Endothelial cell of umbilical vein (primary cell): ENCODE measurements around the gene ITPRIP. TPM values are rescaled to one million over a fixed set of nuclear protein-coding genes. Genes with fewer than 3 reads are reported as not detected.

Source experiments
- BruUV-seq: library from RNA; stranded (reverse); fragments of 400-500 nt; replicated peaks from 2 replicates; lab custom pipeline; 2021; lab: Mats Ljungman, UMichigan
- CTCF ChIA-PET: fragments of 300-600, 350-600 bp; sonication (Branson Sonifier 250); formaldehyde crosslinking; loops from one replicate; lab custom pipeline; 2021; ENCODE audit warnings: antibody characterized with exemption, inconsistent platforms; lab: Charles Lee
- POLR2A ChIA-PET: fragments of 300-600, 350-600 bp; sonication (Branson Sonifier 250); formaldehyde crosslinking; loops from one replicate; lab custom pipeline; 2021; ENCODE audit warnings: antibody characterized with exemption, inconsistent platforms; lab: Charles Lee
- DNase-seq: peaks from one replicate; pipeline ENCODE4 v3.0.0-alpha.2; 2011; ENCODE audit warnings: low read depth, low spot score
- FAIRE-seq: peaks from 2 replicates; lab custom pipeline; 2011; peaks lifted over from hg19 to GRCh38; lab: Jason Lieb, UNC
- H2AFZ ChIP-seq: 2 replicates; pipeline ENCODE4 v1.6.0; 2012; ENCODE audit warnings: low read depth, low read length, control low read depth, inconsistent platforms
- H3K27ac ChIP-seq: 2 replicates; pipeline ENCODE4 v1.5.1; 2011; ENCODE audit warnings: low read depth, mild to moderate bottlenecking, control low read depth, low read length, moderate library complexity; ENCODE audit not compliant: insufficient read depth
- H3K27me3 ChIP-seq, 2 experiments: 2 replicates each; pipeline versions ENCODE4 v1.6.0 to v1.6.1; 2011; ENCODE audit warnings: low read length in 2 of 2, mixed read lengths in 1 of 2; ENCODE audit not compliant: control insufficient read depth in 2 of 2, insufficient read depth in 2 of 2
- H3K36me3 ChIP-seq, 2 experiments: 2 replicates in 1 of 2; 3 replicates in 1 of 2; pipeline ENCODE4 v1.5.1; 2011; ENCODE audit warnings: low read length in 2 of 2, mild to moderate bottlenecking in 1 of 2, moderate library complexity in 1 of 2; ENCODE audit not compliant: control insufficient read depth in 2 of 2, insufficient read depth in 2 of 2; ENCODE audit errors: extremely low read depth in 1 of 2
- H3K4me1 ChIP-seq: 3 replicates; pipeline ENCODE4 v1.5.1; 2011; ENCODE audit warnings: mild to moderate bottlenecking, low read length; ENCODE audit not compliant: control insufficient read depth, insufficient read depth; ENCODE audit errors: extremely low read depth
- H3K4me2 ChIP-seq: 2 replicates; pipeline ENCODE4 v1.6.1; 2011; ENCODE audit warnings: low read length, control low read depth, mixed read lengths; ENCODE audit not compliant: insufficient read depth
- H3K4me3 ChIP-seq, 3 experiments: fragments of 200-600 bp in 1 of 3; sonication (generic), shearing (Covaris generic) in 1 of 3; replicated peaks in 1 of 3; 2 replicates each; pipeline ENCODE4 v1.5.1; 2011 to 2016; ENCODE audit warnings: control low read depth in 3 of 3, low read length in 3 of 3, mild to moderate bottlenecking in 2 of 3, inconsistent platforms in 1 of 3, low read depth in 1 of 3, moderate library complexity in 1 of 3; ENCODE audit not compliant: insufficient read depth in 1 of 3
- H3K79me2 ChIP-seq: 2 replicates; pipeline ENCODE4 v1.6.0; 2012; ENCODE audit warnings: low read length, inconsistent platforms; ENCODE audit not compliant: control insufficient read depth, insufficient read depth
- H3K9ac ChIP-seq: replicated peaks from 2 replicates; pipeline ENCODE3; 2011; ENCODE audit warnings: low read length, control low read depth; ENCODE audit not compliant: insufficient read depth; ENCODE audit errors: extremely low read depth
- H3K9me1 ChIP-seq: replicated peaks from 3 replicates; pipeline ENCODE4 v1.6.0; 2011; ENCODE audit warnings: mild to moderate bottlenecking, low read length; ENCODE audit not compliant: control insufficient read depth, insufficient read depth; ENCODE audit errors: extremely low read depth
- H3K9me3 ChIP-seq: replicated peaks from 2 replicates; pipeline ENCODE4 v1.5.1; 2012; ENCODE audit warnings: low read length, inconsistent platforms; ENCODE audit not compliant: control insufficient read depth, insufficient read depth
- H4K20me1 ChIP-seq: replicated peaks from 2 replicates; pipeline ENCODE3; 2011; ENCODE audit warnings: mild to moderate bottlenecking, low read length; ENCODE audit not compliant: control insufficient read depth, insufficient read depth; ENCODE audit errors: extremely low read depth
- CTCF ChIP-seq, 2 donors: IDR thresholded peaks; 1 replicate in 1 of 2; 2 replicates in 1 of 2; pipeline ENCODE4 v1.5.1; 2011; ENCODE audit warnings: low read length in 2 of 2, mild to moderate bottlenecking in 2 of 2, moderate library complexity in 2 of 2, control low read depth in 1 of 2, inconsistent platforms in 1 of 2, low read depth in 1 of 2; ENCODE audit not compliant: insufficient read depth in 1 of 2; ENCODE audit errors: extremely low read depth in 1 of 2
- EZH2 ChIP-seq: IDR thresholded peaks from 2 replicates; pipeline ENCODE4 v1.6.1; 2012; ENCODE audit warnings: borderline replicate concordance, low read depth, mild to moderate bottlenecking, moderate library complexity, low read length, inconsistent platforms; ENCODE audit not compliant: severe bottlenecking
- FOS ChIP-seq: IDR thresholded peaks from 2 replicates; pipeline ENCODE4 v1.6.1; 2011; ENCODE audit warnings: mild to moderate bottlenecking, low read length, moderate library complexity, borderline replicate concordance; ENCODE audit not compliant: insufficient read depth
- GATA2 ChIP-seq: IDR thresholded peaks from 2 replicates; pipeline ENCODE4 v1.7.0; 2011; ENCODE audit warnings: low read depth, mild to moderate bottlenecking, moderate library complexity, mixed read lengths, low read length; ENCODE audit not compliant: insufficient read length, insufficient read depth
- JUN ChIP-seq: IDR thresholded peaks from 2 replicates; pipeline ENCODE4 v1.6.1; 2011; ENCODE audit warnings: borderline replicate concordance, low read depth; ENCODE audit not compliant: insufficient read length, insufficient read depth
- MAX ChIP-seq: IDR thresholded peaks from 2 replicates; pipeline ENCODE4 v1.6.1; 2011; ENCODE audit not compliant: insufficient read depth, insufficient read length
- MYC ChIP-seq: IDR thresholded peaks from one replicate; pipeline ENCODE4 v1.6.1; 2011; ENCODE audit warnings: mild to moderate bottlenecking, low read depth, low read length
- POLR2A ChIP-seq: IDR thresholded peaks from 2 replicates; pipeline ENCODE4 v1.6.1; 2012; ENCODE audit warnings: low read depth, mild to moderate bottlenecking, control low read depth, low read length
- POLR2AphosphoS5 ChIP-seq: IDR thresholded peaks from 2 replicates; pipeline ENCODE4 v1.6.1; 2012; ENCODE audit warnings: low read depth, mild to moderate bottlenecking, control low read depth, low read length, moderate library complexity; ENCODE audit not compliant: insufficient read depth
- dilution Hi-C: fragments of 300-500 bp; cut with MboI; formaldehyde crosslinking; loops from one replicate; pipeline ENCODE4 v1.15.0; 2019; ENCODE audit warnings: low sequenced_read_pairs; ENCODE audit not compliant: extremely low pct_ligation_motif_present
- intact Hi-C: fragments of 100-400 bp; cut with micrococcal nuclease; formaldehyde crosslinking; loops from one replicate; pipeline ENCODE4 v1.10.0; 2022
- polyA plus RNA-seq, 4 experiments: library from polyadenylated mRNA; depleted of rRNA in 3 of 4; stranded (reverse) in 3 of 4; unstranded in 1 of 4; fragments of >200 nt; gene quantifications; 2 replicates each; pipeline versions ENCODE4 v1.2.1 to v1.2.3, GENCODE V29; 2011 to 2012; ENCODE audit warnings: missing spikeins in 1 of 4
- total RNA-seq: library from RNA; stranded (reverse); gene quantifications from 2 replicates; pipeline ENCODE4 v1.2.3, GENCODE V29; 2021

ITPRIP gene
- total and polyA plus RNA-seq, 2 donors (not counting 3 experiments of a cell fraction or from before 2014, with no cell fraction given), result 31.4 to 33.2 TPM

GRCh38 chr10:104260775-104261115 lies 77.5 kb downstream of the ITPRIP start:
- dilution Hi-C loops, result no loop called here
- H3K9ac ChIP-seq, result peak overlapping the region; percentile 67
- H4K20me1 ChIP-seq, result no peaks in the 10 kb centered on the region
- TF ChIP-seq JUN, result peak; percentile 92
- peak; percentile 89 for TF ChIP-seq FOS
- TF ChIP-seq MYC, result no peak
- TF ChIP-seq POLR2A, result no peak
- peak; percentile 17 for TF ChIP-seq POLR2AphosphoS5
- no peak for TF ChIP-seq EZH2
- peak overlapping the region; percentile 81 for H3K4me2 ChIP-seq
- peak overlapping the region; percentile 94 for H3K27ac ChIP-seq
- ChIA-PET POLR2A (no interaction called here), CTCF (interaction anchor here (2.7 kb wide), 1 partner anchor 14 kb away, joined by 21 read pairs; no protein-coding TSS in a partner anchor)
- DNase-seq (peak; percentile 88), FAIRE-seq (peak; percentile 62)
- H3K9me3 ChIP-seq, result no peaks in the 10 kb centered on the region
- H3K79me2 ChIP-seq, result peaks cover 77% of the 10 kb centered on the region
- H3K9me1 ChIP-seq, result no peaks in the 10 kb centered on the region
- no peak overlapping the region for H2AFZ ChIP-seq
- no TSS peak for BruUV-seq
- H3K4me1 ChIP-seq, result peaks cover 63% of the 10 kb centered on the region
- peak overlapping the region in 1 of 3 experiments; percentile 37 for H3K4me3 ChIP-seq
- intact Hi-C loops, result loop anchor here (1.0 kb wide), 1 partner anchor 9 kb away; the partner anchor contains the start of gene GSTO2
- H3K27me3 ChIP-seq, result no peaks in the 10 kb centered on the region
- peaks cover 19 to 27% of the 10 kb centered on the region in 2 experiments for H3K36me3 ChIP-seq

GRCh38 chr10:104259999-104260774 lies 78.1 kb downstream of the ITPRIP start:
- intact Hi-C loops, result loop anchor here (1.0 to 5.0 kb wide), 3 partner anchors 9 to 373 kb away; partner anchors contain the start of gene GSTO2

More at GRCh38 chr10:104259999-104260774, 78.1 kb downstream of the ITPRIP start:
- Histone ChIP-seq H3K36me3 (peaks cover 19 to 25% of the 10 kb centered on the region in 2 experiments), H3K27me3 (no peaks in the 10 kb centered on the region), H3K4me2 (peak overlapping the region; percentile 81), H3K4me1 (peaks cover 63% of the 10 kb centered on the region), H4K20me1 (no peaks in the 10 kb centered on the region), H3K9me1 (no peaks in the 10 kb centered on the region), H3K9ac (peak overlapping the region; percentile 67), H3K9me3 (no peaks in the 10 kb centered on the region), H3K4me3 (peak overlapping the region in 1 of 3 experiments; percentile 37), H3K27ac (peak overlapping the region; percentile 94), H3K79me2 (peaks cover 77% of the 10 kb centered on the region), H2AFZ (no peak overlapping the region)
- POLR2A ChIA-PET, result no interaction called here
- no TSS peak for BruUV-seq
- DNase-seq (peak; percentile 70), FAIRE-seq (peak; percentile 44)
- dilution Hi-C loops, result no loop called here
- TF ChIP-seq CTCF (IDR thresholded peaks at IDR 0.05; ENCODE audit: extremely low read depth in 1 of 2, insufficient read depth in 1 of 2, low read depth in 1 of 2, low read length in 2 of 2) (no peak), FOS (no peak), MAX (no peak), JUN (no peak), POLR2A (no peak), GATA2 (no peak), EZH2 (no peak), POLR2AphosphoS5 (no peak), MYC (no peak)
- CTCF ChIA-PET, result interaction anchor here (1.2 to 2.7 kb wide), 4 partner anchors 15 to 372 kb away, joined by 3 to 21 read pairs (median 4); no protein-coding TSS in a partner anchor
